GM19324 (cell line): ENCODE results near the gene CHCHD10.
"Not testable (repeated sequence)": the region's sequence is repeated elsewhere in the genome, so short reads cannot be mapped to it uniquely, and the experiment has no call there.

ENCODE experiments used
- ATAC-seq: cut with Tn5 transposase; IDR thresholded peaks from one replicate; pipeline ENCODE4 v1.9.1; 2021; ENCODE audit warnings: mild to moderate bottlenecking, moderate library complexity; ENCODE audit not compliant: unreplicated experiment, low FRiP score

The CHCHD10 gene

GRCh38 chr22:23752090-23752691 lies 15.6 kb downstream of the CHCHD10 start:
- no peak for ATAC-seq

- ATAC-seq = peak; percentile 6
These were observed 16.3 kb downstream of the CHCHD10 start for GRCh38 chr22:23751441-23751996.

- peak; percentile 80 for ATAC-seq
These were observed 16.9 kb downstream of the CHCHD10 start, which contains the start of gene ZNF70 for GRCh38 chr22:23750714-23751440. Gene ZNF70 (minus strand): TSS chr22:23751112. CDS start chr22:23745140, 5,972 bp downstream.

GRCh38 chr22:23750367-23750713 lies 17.4 kb downstream of the CHCHD10 start:
- ATAC-seq = no peak

GRCh38 chr22:23749841-23750301 lies 17.9 kb downstream of the CHCHD10 start:
- ATAC-seq = no peak

GRCh38 chr22:23745791-23746190 lies 22.0 kb downstream of the CHCHD10 start:
- no peak for ATAC-seq

GRCh38 chr22:23744485-23744884 lies 23.3 kb downstream of the CHCHD10 start:
- ATAC-seq = no peak

- ATAC-seq = no peak
These were observed 23.8 kb downstream of the CHCHD10 start for GRCh38 chr22:23744001-23744400.

GRCh38 chr22:23743303-23743705 lies 24.5 kb downstream of the CHCHD10 start:
- no peak for ATAC-seq

- no peak for ATAC-seq
These were observed 25.1 kb downstream of the CHCHD10 start for GRCh38 chr22:23742505-23743264.

- no peak for ATAC-seq
These were observed 30.1 kb downstream of the CHCHD10 start for GRCh38 chr22:23737696-23738095.

GRCh38 chr22:23728108-23728507 lies 39.7 kb downstream of the CHCHD10 start:
- ATAC-seq = not testable (repeated sequence)

- ATAC-seq = no peak
These were observed 45.0 kb downstream of the CHCHD10 start for GRCh38 chr22:23722724-23723123.

- no peak for ATAC-seq
These were observed 45.6 kb downstream of the CHCHD10 start for GRCh38 chr22:23722160-23722559.

GRCh38 chr22:23720855-23721254 lies 46.9 kb downstream of the CHCHD10 start:
- ATAC-seq = no peak

GRCh38 chr22:23718371-23719165 lies 49.2 kb downstream of the CHCHD10 start:
- ATAC-seq = no peak

GRCh38 chr22:23716811-23717801 lies 50.7 kb downstream of the CHCHD10 start:
- ATAC-seq = peak; percentile 82
